NCI-H2029 (cell line): ENCODE measurements around the gene SLC26A1.
"Not testable (repeated sequence)": the region's sequence is repeated elsewhere in the genome, so short reads cannot be mapped to it uniquely, and the experiment has no call there.

Experiments used
- DNase-seq: peaks from one replicate; lab custom pipeline; 2025; lab: John Stamatoyannopoulos, UW

Gene SLC26A1

DNA sequence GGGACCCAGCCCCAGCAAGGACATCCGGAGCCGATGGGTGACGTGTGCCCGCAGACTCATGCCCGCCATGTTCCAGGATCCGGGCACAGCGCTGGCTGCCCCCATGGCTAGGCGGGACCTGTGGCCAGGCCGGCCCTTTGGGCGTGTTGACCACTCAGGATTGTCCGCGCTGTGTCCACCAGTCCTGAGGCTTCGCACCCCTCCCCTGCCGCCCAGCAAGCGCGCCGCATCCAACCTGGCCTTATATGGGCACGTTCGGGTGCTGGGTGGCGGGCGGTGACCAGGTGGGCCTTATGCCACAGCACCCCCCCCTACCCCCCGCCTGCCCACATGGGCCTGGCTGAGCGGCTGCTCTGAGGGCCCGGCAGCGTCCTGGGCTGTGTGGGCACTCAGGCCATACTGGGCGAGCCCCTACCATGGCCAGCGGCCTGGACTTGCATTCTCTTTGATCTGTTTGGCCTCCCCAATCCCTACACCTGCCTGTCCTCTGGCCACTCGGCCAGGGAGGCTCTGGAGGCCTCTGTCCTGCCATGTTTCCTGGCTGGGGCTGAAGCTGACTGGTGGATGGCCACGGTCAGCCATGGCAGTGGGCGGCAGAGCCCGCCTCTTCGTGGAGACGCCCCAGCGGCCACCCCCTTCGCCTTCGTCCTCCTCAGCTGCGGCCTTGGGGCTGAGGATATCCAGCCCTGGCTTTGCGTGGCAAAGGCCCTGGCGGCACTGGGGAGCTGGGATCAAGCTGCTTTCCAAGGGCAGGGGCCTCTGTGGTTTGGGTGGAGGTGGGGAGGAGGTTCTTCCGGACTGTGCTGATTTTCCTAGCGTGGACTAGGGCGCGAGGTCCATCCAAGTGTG, 20.2 kb upstream of the SLC26A1 start:
- no peak for DNase-seq

DNA sequence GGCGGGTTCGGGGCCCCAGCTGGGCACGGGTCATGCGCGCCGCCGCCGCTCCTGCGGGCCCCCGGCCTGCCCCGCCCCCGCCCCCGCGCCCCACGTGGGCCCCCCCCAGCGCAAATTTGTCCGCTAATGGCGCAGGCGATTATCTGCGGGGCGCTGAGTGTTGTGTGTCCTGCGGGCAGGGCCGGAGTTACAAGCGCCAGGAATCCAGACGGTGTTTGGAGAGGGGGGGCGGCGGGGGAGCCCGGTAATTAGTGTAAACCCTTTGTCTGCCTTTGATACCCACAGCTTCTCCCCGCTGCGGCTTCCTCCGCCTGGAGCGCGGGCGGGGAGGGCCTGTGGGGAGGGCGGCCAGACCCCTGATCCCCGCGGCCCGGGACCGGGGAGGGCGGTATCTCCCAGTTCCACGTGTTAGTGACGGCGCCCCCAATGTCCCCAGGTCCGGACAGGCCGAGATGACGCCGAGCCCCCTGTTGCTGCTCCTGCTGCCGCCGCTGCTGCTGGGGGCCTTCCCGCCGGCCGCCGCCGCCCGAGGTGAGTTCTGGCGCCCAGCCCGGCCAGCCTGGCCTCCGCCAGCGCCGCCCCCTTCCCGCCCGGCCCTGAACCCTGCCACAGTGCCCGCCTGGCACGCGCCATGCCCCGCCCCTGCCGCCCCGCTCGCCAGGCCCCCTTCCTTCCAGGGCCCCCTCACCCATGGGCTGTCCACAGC, 19.0 kb upstream of the SLC26A1 start:
- peak; percentile 6 for DNase-seq

DNA sequence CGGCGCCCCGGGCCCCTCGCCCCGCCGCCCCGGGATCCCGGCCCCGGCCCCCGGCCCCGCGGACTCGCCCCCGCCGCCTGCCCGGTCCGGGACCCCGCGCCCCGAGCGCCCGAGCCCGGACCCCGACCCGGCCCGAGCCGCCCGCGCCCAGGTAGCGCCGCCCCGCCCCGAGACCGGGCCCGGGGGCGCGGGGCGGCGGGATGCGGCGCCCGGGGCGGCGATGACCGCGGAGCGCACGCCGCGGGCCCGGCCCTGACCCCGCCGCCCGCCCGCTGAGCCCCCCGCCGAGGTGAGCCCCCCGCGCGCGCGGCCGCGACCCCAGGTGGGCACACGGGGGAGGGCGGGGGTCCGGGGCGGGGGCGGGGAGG, 18.4 kb upstream of the SLC26A1 start:
- DNase-seq, result no peak

DNA sequence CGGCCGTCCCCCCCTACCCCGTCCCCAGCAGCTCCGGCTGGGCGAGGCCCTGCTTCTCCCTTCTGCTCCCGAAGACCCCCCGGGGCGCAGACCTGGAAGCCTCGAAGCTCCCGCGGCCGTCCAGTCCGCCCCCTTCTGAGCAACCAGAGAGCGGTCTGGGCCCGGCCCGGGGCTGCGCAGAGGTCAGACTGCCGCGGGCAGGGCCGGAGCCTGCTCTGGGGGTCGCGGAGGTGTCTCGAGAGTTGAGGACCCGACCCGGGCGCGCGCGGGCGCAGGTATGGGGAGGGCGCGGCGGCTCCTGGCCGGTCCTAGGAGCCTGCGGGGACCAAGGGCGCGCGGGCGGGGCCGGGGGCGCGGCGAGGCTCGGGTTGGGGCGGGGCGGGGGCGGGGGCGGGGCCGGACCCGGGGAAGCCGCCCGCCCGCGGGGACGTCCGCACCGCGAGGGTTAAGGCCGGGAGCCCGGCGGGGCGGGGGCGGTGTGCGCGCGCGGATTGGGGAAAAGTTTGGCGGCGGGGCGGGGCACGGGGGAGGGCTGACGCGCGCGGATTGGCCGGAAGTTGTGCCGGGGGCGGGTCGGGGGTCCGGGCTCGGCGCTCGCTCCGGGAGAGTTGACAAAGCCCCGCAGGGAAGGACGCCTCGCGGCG, 17.9 kb upstream of the SLC26A1 start, which contains the start of gene FGFRL1:
FGFRL1 (plus strand) TSS at position 605 of the 644 bp plus-strand sequence. CDS start 860 bp downstream, outside the sequence.
- DNase-seq, result peak; percentile 40

DNA sequence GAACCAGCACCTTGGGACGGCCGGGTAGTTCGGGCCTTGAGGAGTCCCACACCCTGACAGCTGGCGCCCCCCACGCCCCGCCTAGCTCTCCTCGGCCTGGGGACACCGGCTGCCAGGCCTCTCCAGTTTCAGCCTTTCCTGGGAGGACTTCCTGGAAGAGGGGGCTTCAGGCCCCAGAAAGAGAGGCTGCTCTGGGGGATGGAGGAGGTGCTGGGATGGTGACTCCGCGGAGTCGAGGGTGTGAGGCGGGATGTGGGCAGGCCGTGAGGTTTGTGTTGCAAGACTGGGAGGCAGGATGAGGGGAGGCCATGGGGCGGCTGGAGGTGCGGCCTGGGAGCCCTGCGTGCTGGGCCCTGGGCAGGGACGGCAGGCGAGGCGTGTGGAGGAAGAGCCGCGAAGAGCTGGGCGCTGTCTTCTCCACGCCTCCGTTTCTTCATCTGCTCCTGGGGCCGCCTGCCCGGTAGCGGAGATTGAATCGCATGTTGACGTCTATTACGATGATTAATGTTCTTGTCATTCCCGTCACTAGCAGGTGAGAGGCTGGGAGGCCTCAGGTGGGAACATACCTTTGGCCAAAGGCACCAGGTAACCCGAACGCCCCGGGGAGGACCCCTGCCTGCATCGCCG, 17.3 kb upstream of the SLC26A1 start:
- peak; percentile 29 for DNase-seq

DNA sequence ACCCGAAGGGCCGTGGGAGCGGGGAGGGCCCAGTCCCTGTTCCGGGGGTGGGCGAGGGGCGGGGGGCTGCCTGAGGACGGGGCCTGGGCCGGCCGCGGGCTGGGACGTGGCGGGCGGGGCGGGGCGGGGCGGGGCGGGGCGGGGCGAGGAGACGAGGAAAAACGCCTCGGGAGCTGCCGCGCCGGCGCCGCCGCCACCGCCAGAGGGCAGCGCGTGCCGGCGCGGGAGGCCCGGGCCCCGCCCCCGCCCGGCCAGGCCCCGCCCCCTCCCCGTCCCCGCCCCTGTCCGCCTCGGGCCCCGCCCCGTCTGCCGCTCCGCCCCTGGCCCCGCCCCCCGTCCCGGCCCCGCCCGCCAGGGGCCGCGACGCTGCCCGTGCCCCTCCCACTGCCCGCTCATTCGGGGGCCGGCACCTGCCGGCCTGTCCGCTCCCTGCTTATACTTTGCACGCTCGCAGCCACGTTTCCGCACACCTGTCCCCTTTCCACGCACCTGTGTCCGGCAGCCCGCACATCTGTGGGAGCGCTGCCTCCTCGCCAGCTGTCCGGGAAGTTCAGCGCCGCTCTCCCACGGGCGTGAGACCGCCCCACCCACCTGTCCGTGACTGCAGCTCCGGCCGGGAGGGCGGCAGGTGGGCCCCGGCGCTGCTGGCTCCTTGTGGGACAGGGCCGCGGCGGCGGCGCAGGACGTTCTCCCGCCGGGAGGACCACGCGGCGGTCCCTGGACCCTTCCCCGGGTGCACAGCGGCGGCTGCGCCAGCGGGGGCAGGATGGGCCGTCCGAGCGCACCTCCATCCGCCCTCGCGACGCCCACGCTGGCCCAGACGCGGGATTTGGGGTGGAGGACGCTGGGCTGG, 16.6 kb upstream of the SLC26A1 start:
- DNase-seq, result peak; percentile 58

DNA sequence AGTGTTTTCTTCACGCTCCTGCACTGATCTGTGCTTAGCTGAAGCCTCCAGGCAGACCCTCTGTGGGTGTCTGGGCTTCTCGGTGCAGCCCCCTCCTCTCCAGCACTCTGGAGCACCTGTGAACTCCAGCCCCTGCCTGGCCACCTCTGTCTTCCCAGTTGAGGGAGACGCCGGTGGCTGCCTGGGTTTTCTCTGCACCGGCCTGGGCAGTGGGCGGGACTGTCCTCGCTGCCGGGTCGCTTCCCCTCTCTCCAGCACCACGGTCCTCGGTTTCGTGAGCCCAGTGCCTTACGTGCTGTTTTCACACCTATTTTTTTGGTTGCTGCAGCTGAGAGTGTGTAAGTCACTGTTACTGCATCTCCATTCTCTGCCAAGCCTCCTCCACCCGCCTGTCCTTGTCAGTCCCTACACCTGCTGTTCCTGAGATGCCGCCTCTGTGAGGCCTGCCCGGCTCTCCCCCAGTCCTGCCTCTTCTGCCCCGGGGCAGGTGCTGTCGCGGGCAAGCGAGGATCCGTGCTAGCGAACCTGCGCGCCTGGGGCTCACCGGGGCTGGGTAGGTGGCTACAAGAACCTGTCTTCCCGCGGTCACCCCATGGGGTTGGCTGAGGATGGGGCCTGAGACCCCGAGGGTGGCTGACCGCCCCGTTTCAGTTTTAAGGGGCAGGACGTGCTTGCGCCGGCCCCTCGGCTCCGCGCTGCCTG, 15.8 kb upstream of the SLC26A1 start:
- no peak for DNase-seq

DNA sequence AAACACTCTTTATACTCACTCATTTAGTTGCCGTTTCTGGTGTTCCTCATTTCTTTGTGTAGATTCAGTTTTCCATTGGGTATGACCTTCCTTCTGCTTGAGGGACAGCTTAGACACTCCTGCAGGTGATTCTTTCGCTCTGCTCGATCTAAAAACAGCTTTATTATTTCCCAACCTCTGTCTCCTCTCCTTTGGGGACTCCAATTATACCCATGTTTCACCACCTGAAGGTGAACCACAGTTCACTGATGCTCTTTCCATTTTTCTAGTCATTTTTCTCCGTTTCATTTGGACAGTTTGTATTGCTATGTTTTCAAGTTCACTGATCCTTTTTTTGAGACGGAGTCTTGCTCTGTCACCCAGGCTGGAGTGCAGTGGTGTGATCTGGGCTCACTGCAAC, 13.7 kb upstream of the SLC26A1 start:
- DNase-seq, result no peak

DNA sequence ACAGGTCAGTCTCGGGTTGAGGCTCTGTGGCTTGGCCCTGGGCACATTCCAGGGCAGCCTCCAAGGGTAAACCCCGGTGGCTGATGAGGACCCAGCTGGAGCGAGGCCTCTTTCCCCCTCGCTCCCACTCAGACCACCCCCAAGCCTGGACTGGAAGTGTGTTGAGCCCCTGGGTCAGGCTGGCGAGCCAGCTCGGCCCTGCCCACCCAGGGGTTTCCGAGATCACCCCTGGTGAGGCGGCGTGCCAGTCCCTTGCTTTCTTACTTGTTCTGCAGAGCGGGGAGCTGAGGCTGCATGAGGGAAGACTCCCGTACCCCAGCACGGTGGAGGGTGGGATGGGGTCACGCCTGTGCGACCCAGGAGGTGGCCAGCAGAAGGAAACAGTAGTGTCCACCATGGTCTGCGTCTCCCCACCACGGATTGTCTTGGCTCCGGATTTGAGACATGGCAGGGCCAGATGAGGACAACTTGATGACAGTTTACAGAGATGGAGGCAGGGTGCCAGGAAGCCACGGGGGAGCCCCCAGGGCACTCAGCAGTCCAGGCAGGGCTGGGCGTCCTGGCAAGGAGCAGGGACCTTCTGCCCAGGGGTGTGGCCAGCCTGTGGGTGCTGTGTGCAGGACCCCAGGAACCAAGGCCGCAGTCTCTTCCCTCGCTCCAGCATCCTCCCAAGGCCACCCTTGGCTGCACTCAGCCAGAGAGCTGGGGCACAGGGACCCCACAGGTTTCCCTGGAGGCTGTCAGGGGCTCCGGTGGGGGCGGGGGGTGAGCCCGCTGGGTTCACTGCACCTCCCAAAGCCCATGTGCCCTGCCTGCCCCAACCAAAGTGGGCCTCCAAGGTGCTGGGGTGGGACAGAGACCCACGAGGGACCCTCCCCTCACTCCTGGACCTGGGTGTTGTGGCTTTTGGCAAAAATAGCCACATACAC, 11.6 kb upstream of the SLC26A1 start:
- no peak for DNase-seq

DNA sequence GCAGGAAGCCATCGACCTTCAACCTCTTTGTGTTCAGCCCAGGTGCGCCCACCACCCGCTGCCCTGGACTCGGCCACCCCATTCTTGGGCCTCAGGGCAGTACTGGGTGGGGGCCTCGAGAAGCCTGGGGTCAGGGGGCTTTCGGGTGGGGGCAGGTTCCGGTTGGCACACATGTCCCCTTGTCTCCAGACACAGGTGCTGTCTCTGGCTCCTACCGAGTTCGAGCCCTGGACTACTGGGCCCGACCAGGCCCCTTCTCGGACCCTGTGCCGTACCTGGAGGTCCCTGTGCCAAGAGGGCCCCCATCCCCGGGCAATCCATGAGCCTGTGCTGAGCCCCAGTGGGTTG, 10.8 kb upstream of the SLC26A1 start:
- no peak for DNase-seq

DNA sequence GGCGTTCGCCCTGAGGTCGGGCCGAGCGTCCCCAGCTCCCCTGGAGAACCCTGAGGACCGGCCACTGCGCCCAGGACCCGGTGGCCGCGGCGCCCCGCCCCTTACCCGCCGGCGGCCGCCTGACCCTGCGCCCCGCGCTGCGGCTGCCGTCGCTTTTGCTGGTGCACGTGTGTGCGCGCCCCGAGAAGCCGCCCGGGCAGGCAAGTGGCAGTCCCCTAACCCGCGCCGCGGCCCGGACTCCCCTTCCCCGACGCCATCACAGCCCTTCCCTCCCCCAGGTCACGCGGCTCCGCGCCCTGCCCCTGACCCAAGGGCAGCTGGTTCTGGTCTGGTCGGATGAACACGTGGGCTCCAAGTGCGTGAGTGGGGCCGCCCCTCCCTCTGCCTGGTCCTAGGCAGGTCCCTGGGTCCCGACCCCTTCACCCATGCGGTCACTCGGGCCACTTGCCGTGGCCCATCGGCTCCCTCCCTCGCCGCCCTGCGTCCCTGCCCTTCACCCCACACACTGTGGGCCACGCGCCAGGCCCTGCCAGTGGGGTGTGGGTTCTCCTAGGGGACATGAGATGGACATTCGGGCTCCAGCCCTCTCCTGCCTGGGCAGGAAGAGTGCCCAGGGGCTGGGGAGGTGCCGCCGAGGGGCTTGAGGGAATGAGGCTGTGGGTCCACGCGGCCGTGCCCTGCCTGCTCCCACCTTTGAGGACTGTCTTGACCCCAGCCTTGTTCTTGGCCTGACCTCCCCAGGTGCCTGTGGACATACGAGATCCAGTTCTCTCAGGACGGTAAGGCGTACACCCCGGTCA, 10.3 kb upstream of the SLC26A1 start:
- no peak for DNase-seq

DNA sequence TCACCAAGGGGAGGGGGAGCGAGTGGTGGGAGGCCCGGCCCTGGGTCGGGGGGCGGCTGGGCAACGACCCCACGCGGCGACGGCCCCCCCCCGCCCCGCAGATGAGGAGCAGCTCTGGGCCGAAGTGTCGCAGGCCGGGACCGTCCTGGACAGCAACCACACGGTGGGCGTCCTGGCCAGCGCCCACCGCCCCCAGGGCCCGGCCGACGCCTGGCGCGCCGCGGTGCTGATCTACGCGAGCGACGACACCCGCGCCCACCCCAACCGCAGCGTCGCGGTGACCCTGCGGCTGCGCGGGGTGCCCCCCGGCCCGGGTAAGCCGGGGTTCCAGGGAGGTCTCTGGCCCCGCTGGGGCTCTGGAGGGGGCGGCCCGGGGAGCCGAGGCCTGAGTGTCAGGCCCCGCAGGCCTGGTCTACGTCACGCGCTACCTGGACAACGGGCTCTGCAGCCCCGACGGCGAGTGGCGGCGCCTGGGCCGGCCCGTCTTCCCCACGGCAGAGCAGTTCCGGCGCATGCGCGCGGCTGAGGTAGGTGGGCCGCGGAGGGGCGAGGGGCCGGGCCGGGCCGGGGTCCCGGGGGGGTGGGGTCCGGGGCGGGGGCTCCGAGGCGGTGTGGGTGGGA, 9.5 kb upstream of the SLC26A1 start:
- DNase-seq, result no peak

DNA sequence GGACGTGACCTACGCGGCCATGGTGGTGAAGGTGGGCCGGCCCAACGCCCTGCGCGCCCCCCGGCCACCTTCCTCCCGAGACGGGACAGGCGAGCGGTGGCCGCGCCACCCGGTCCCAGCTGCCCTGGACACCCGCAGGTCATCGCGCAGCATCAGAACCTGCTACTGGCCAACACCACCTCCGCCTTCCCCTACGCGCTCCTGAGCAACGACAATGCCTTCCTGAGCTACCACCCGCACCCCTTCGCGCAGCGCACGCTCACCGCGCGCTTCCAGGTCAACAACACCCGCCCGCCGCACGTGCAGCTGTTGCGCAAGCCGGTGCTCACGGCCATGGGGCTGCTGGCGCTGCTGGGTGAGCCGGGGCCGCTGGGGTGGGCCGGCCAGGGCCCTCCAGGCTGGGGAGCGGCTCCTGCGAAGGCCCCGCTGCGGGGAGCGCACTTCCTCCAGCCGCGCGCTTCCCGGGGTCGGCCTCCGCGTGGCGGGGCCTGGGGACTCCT, 9.0 kb upstream of the SLC26A1 start:
- DNase-seq, result no peak

DNA sequence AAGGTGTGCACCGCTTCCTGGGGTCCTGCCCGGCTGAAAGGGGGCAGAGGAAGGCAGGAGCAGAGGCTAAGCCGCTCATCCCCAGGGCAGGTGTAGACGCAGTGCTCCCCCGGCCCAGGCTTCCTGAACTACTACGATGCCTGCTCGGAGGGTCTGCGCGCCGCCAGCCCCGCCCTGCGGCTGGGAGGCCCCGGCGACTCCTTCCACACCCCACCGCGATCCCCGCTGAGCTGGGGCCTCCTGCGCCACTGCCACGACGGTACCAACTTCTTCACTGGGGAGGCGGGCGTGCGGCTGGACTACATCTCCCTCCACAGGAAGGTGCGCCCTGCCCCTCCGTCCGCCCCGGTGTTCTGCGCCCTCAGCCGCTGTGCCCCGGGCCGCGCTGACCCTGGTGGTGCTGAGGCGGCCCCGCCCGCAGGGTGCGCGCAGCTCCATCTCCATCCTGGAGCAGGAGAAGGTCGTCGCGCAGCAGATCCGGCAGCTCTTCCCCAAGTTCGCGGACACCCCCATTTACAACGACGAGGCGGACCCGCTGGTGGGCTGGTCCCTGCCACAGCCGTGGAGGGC, 8.4 kb upstream of the SLC26A1 start:
- no peak for DNase-seq

DNA sequence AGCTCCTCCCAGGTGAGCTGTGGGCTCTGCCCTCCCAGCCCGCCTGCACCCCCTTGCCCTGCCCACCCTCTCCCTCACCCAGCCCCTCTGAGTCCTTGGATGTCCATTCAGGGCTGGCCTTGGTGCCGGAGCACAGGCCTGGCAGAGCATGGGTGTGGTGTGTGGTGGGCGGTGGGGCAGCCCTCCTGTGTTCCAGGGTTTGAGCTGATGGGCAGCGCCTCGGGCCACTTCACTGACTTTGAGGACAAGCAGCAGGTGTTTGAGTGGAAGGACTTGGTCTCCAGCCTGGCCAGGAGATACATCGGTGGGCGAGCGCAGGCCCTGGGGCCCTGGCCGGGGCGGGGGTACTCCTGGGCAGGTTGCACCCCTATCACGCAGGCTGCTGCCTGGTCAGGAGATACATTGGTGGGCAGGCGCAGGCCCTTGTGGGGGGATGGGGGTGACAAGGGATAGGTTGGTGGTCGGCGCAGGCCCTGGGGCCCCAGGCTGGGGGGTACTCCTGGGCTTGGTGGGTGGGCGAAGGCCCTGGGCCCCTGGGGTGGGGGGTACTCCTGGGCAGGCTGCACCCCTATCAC, 7.6 kb upstream of the SLC26A1 start:
- DNase-seq, result no peak

DNA sequence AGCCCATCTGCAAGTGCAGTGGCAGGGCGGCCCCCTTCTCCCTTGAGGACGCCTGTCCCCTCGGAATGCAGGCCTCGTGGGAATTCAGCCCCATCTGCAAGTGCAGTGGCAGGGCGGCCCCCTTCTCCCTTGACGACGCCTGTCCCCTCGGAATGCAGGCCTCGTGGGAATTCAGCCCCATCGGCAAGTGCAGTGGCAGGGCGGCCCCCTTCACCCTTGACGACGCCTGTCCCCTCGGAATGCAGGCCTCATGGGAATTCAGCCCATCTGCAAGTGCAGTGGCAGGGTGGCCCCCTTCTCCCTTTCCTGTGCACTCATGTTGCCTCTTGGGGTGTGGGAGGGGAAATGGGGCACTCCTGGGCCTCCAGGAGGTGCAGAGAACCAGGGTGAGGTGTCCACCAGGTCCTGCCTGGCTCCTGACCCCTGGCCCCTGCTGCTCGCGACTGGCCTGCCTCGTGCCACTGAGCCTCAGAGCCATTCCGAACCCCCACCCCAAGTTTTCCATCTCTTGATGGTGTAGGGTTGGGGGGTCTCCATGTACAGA, 6.8 kb upstream of the SLC26A1 start:
- no peak for DNase-seq

DNA sequence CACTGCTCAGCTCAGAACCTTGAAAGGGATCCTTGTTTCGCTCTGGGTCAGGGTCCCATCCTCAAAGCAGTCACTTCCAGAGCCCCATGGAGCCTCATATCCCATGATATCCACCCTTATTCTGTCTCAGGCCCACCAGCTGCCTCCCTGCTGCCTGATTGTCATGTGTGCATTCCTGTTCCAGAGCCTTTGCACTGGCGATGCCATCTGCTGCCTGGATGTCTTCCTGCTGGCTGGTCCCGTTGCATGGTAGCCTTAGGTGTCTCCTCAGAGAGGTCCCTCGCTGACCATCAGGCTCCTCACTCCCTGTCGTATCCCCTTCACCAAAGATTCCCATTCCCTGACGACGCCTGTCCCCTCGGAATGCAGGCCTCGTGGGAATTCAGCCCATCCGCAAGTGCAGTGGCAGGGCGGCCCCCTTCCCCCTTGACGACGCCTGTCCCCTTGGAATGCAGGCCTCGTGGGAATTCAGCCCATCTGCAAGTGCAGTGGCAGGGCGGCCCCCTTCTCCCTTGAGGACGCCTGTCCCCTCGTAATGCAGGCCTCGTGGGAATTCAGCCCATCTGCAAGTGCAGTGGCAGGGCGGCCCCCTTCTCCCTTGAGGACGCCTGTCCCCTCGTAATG, 6.1 kb upstream of the SLC26A1 start:
- not testable (repeated sequence) for DNase-seq
